GM19043 (cell line): ENCODE data around the gene VPS26A.
"Not testable (repeated sequence)": the region's sequence is repeated elsewhere in the genome, so short reads cannot be mapped to it uniquely, and the experiment has no call there.

Experiments
- ATAC-seq: cut with Tn5 transposase; IDR thresholded peaks from one replicate; pipeline ENCODE4 v1.9.1; 2021; ENCODE audit warnings: low read depth; ENCODE audit not compliant: unreplicated experiment

The VPS26A gene

DNA sequence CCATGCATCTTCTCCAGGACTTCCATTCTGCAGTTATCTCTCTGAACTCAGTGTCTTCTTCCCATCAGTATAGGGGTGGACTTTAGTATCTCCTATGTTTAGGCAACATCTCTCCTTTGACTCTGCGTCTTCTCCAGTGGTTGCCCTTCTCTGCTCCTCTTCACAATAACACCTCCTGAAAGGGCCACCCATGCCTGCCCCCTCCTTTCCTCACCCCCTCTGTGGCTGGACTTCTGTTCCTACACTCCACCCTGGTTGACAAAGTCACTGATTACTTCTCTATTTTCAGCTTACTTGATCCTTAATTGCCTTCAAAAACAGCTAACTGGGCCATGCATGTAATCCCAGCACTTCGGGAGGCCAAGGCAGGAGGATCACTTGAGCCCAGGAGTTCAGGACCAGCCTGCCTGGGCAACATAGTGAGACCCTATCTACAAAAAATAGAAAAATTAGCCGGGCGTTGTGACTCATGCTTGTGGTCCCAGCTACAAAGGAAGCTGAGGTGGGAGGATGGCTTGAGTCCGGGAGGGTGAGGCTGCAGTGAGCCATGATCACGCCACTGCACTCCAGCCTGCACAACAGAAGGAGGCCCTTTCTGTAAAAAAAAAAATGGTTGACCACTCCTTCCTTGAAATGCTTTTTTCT lies 22.4 kb upstream of the VPS26A start:
- no peak for ATAC-seq

DNA sequence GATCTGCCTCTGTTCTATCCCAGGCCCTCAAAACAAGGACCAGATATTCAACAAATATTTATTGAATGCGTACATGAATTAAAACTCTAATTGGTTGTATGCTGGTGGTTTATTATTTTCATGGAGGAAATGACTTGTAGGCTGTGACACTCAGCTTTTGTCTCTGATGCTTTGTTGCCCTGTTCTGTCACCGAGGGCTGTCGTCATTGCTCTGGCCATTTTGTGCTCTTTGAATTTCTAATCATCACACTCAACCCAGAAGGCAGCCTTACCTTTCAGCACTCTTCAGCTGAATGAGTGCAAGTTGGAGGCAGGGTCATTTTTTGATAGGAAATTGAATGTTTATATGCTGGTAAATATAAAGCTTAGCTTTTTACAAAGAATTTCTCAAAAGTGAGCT lies 21.5 kb upstream of the VPS26A start:
- no peak for ATAC-seq

DNA sequence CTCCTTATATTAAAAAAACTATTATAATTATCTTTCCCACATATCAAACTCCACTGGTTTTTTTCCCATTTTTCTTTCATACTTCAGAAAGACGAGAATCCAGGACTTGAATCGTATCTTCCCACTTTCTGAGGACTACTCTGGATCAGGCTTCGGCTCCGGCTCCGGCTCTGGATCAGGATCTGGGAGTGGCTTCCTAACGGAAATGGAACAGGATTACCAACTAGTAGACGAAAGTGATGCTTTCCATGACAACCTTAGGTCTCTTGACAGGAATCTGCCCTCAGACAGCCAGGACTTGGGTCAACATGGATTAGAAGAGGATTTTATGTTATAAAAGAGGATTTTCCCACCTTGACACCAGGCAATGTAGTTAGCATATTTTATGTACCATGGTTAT lies 20.2 kb upstream of the VPS26A start:
- no peak for ATAC-seq

DNA sequence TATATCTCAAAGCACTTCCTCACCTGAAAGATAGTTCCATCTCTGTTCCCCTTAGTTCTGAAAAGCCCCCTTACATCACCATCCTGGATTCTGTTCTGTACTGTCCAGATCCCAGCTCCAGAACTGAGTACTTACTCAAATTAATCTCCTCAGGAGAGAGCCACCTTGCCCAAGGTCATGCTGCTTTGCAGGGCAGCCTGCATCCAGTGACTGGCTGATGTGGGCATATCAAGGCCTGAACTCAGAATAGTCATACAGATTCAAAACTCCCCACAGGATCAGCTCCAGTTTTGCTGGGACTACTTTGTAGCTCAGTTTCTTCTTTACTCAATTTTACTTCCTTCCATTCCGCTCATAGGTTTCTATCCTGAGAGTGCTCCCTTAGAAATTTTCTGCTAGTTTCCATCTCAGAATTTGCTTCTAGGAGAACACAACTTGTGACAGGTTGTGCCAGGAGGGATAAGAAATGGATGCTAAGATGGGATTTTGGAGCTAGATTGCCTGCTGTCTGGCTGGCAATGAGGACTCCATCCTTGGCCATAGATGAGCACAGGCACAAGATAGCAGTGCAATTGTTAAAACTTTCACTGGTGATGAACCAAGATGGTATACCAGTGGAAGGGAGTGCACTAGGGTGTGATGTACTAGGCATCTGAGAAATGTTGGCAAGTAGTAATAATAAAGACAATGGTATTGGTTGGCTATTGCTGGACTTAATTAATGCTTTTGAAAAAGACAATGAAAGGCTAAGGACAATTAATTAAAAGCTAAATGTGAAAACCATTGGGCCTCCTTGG lies 18.8 kb upstream of the VPS26A start:
- no peak for ATAC-seq

DNA sequence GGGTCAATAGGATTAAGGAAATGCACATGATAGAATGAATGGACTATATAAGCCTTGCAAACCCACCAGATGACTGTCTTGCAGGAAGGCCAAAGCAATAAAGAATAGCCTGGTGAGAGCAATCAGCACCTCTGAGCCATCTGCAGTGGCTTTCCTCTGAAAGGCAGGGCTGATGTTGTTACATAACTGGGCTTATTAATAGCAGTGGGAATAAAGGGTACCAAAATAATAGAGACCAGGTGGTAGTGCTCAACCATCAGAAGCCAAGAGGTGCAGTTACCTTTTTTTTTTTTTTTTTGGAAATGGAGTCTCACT lies 16.8 kb upstream of the VPS26A start:
- no peak for ATAC-seq

DNA sequence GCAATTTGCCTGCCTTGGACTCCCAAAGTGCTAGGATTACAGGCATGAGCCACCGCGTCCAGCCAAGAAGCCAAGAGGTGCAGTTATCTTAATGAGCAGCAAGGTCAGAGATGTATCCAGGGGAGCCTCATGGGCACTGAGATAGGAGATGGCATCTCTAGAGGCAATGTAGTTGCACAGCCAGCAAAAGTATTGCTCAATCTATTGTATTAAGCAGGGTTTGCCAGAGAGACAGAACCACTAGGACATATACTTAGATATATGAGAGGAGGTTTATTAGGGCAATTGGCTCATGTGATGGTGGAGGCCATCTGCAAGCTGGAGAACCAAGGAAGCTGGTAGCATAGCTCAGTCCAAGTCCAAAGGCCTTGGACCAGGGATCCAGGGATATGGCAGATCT lies 16.3 kb upstream of the VPS26A start:
- no peak for ATAC-seq

DNA sequence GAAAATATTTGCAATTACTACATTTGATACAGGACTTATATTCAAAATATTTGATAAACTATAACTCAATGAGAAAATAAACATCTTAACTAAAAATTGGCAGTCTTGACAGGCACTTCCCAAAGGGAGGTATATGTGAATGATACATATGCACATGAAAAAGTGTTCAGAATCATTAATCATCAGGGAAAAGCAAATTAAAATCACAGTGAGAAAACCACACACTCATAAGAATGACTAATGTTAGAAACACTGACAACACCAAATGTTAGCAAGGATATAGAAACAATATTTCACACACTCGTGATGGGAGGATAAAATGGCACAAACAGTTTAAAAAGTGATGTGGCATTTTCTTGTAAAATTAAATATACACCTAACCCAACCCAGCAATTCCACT lies 4.1 kb upstream of the VPS26A start:
- ATAC-seq, result no peak

DNA sequence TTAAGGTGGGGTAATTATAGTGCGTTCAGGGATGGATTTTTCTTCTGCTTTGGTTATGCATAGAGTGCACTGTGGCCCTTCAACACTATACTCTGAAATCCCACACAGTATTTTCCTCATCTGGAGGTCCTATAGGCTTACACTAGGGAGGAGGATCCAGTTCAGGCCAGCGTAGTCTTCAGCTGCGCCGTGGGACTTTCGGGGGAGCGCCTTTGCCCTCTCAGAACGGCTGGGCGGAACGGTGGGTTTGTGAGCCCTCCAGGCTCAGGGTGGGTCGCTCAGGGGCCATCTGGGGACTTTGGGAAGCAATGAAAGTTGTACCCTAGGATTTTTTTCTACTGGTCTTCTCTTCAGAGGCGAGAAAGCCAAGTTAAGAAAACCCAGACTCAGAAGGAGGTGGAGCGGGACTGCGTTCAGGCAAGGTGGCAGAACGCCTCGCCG lies 652 bp upstream of the VPS26A start:
- ATAC-seq, result peak; percentile 58

DNA sequence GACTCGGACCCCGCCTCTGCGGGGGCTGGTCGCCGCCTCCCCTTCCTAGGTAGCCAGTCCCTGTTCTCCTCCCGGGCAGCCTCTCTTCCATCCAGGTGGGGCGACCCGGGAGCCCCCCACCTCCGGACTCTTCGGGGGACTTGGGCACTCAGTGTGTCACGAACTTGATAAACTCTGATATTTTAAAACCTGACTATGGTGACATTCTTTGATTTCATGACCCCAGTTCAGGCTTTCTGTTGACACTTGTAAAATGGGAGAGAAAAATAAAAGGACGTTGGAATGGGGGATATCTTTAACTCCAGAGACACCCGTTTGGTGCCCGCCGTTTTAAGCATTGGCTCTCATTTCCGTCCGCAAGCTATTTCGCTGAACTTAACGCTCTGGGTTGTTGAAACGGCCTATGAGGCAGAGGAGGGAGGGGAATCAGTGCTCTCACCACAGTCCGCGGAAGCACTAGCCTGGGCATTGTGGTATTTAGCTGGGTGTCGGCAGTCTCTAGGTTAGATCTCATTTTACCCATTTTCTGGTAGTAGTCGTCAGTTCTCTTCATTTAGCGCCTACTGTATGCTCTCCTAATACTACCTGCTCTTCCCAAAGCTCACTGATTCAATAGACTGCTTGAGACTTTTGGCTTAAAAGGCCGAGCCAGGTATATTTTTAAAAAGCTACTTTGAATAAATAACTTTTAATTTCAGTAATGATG lies 738 bp downstream of the VPS26A start:
- peak; percentile 17 for ATAC-seq

DNA sequence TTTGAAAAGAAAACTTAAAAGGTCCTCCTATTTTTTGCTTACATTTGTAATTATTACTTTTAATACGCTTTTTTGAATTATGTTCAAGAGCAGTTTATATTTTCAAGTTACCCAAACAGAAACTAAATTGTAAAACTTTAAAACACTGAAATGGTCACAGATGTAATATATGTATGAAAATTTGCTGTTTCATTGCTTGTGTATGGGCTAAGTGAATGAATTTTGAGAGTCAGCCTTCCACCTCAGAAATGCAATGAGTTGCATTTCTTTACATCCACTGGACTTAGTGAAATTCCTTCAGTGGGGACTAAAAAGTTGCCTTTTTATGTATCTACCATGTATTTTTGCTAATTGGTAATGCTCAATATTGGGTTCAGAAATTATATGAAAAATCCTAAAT lies 1.6 kb downstream of the VPS26A start:
- ATAC-seq, result no peak

DNA sequence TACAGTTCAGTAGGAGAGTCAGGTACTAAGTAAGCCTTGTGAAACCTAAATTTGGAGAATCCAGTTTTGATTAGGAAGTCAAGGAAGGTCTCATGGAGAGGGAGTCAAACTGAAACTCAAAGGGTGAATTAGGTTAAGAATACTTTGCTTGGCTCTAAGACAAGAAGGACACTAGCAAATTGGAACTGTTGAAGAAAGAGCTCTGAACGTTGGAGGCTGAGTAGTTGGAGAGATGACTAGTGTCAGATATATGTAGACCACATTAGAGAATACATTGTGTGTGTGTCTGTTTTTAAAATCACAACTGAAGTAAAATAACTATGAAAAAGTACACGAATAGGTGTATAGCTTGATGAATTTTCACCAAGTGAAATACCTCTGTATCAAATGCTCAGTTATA lies 6.3 kb downstream of the VPS26A start:
- ATAC-seq, result no peak

DNA sequence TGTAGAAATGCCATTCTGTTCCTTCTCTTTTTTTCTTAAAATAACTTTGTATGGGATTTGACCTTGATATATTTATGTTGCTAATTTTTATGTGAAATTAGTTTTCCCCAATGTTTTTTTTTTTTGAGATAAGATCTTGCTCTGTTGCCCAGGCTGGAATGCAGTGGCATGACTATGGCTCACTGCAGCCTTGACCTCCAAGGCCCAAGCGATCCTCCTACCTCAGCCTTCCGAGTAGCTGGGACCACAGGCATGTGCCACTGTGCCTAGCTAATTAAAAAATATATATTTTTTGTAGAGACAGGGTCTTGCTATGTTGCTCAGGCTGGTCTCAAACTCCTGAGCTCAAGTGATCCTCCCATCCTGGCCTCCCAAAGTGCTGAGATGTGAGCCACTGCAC lies 16.0 kb downstream of the VPS26A start:
- no peak for ATAC-seq

DNA sequence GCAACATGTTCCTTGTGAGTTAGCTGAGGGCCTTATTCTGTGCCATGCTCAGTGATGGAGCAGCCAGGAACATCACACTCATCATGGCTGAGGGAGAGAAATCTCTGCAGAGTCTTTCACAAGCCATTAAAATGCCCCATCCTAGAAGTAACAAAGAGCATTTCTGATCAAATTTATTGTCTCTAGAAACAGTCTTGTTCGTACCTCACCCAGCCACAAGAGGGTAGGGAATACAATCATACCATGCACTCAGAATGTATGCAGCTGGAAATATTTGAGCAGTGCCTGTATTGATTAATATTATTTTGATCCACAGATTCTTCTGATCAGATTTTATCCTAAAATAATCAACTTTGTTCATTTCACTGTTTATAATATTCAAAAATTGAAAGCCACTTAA lies 17.3 kb downstream of the VPS26A start:
- no peak for ATAC-seq

DNA sequence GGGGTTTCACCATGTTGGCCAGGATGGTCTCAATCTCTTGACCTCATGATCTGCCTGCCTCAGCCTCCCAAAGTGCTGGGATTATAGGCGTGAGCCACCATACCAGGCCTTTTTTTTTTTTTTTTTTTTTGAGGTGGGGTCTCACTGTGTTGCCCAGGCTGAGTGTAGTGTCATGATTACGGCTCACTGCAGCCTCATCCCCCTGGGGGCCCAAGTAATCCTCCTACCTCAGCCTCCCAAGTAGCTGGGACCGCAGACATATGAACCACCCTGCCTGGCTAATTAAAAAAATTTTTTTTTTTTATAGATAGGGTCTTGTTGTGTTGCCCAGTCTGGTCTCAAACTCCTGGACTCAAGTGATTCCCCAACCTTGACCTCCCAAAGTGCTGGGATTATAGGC lies 18.1 kb downstream of the VPS26A start:
- ATAC-seq, result not testable (repeated sequence)

DNA sequence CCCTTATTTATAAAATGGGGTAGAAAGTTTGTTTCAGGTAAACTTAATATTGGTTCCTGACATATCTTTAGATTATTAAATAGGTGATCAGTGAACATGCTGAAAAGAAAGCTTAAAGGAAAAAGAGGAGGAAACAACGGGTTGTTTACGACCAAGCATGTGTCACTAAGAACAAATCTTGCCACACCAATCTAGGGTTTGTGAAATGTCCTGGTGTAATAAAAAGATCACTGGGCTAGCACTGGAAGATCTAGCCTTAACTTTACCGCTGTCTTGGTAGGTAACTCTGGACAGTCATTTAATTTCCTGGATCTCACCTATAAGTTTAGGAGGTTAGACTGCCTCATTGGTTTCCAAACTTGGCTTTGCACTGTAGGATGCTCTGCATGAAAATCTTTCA lies 19.0 kb downstream of the VPS26A start:
- ATAC-seq, result no peak

DNA sequence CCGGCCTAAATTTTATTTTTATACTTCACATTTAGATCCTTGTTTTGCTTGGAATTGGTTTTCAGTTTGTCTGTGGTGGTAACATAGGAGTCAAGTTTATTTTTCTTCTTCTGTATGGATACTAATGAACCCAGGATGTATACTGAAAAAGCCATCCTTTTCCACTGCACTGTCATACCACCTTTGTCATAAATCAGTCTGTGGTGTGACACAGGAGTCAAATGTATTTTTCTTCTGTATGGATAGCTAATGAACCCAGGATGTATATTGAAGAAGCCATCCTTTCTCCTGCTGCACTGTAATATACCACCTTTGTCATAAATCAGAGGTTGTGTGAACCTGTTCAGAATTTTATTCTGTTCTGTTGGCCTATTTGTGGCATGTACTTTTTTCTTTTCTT lies 21.4 kb downstream of the VPS26A start:
- no peak for ATAC-seq

DNA sequence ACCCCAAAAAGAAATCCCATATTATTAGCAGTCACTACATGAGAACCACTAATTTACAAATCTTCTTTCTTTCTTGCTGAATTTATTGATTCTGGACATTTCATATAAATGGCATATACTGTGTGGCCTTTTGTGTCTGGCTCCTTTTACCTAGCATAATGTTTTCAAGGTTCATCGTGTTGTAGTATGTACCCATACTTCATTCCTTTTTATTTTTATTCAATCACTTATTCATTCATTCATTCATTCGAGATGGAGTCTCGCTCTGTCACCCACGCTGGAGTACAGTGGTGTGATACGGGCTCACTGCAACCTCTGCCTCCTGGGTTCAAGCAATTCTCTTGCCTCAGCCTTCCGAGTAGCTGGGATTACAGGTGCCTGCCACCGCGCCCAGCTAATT lies 21.9 kb downstream of the VPS26A start:
- ATAC-seq, result no peak

DNA sequence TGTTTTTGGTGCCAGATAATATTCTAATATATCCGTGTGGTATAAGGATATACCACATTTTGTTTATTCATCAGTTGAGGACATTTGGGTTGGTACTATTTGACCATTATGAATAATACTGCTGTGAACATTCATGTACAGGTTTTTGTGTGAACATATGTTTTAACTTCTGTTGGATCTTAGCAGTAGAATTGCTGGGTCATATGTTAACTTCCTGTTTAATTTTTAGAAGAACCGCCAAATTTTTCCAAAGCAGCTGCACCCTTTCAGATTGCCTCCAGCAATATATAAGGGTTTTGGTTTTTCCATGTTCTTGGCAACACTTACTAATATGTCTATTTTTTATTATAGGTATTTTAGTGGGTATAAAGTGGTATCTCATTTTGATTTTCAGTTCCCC lies 22.8 kb downstream of the VPS26A start:
- no peak for ATAC-seq

DNA sequence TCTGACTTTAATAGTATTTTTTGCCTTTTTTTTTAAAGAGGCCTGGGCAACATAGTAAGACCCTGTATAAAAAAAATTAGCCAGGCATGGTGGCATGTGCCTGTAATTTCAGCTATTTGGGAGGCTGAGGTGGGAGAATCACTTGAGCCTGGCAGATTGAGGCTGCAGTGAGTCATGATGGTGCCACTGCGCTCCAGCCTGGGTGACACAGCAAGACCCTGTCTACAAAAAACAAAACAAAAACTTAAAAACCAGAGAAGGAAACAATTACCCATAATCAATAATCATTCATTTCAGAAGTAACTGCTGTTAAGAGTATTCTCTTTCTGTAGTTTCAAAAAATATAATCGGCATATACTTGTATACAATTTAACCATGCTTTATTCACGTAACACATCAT lies 28.0 kb downstream of the VPS26A start:
- ATAC-seq, result no peak

DNA sequence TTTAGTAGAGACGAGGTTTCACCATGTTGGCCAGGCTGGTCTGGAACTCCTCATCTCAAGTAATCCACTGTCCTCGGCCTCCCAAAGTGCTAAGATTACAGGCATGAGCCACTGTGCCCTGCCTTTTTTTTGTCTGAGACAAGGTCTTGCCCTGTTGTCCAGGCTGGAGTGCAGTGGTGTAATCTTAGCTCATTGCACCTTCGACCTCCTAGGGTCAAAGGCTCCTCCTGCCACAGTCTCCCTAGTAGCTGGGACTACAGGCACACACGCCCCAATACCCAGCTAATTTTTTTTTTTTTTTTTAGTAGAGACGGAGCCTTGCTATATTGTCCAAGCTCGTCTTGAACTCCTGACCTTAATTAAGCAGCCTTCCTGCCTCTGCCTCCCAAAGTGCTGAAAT lies 29.2 kb downstream of the VPS26A start:
- no peak for ATAC-seq

DNA sequence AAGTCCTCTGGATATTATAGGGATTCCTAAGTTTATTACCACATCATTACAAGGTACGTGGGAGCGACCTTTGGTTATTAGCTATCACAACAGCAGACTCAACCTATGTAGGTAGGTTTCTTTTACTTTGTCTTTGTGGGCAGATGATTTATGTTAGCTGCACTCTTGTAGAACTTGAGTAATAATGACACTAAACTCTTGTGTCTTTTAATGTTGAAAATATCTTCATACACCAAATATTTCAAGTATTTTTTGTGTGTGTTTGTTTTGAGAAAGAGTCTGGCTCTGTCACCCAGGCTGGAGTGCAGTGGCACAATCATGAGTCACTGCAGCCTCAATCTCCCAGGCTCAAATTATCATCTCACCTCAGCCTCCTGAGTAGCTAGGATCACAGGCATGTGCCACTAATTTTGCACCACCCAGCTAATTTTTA lies 36.8 kb downstream of the VPS26A start:
- ATAC-seq, result no peak

DNA sequence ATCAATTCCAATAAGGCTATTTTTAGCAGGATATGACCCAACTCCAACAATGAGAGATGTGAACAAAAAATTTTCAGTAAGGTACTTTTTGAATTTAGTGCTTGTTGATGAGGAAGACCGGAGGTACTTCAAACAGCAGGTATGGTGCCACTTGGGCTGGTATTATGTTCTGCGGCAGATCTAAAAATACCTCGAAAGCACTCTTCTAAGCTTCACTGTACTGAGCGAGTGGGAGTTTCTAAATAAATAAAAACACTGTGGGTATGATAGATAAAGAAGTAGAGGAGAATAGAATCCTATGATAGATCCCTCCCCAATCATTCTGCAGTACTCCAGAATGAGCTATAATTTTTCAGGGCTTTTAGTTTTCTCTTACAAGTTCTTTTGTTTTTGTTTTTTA lies 44.5 kb downstream of the VPS26A start:
- no peak for ATAC-seq
